CD14-positive monocyte (primary cell): ENCODE measurements around the gene ANKRD40. TPM values are rescaled to one million over a fixed set of nuclear protein-coding genes. Genes with fewer than 3 reads are reported as not detected.

Source experiments
- DNase-seq, 3 donors: peaks; one replicate each; pipeline ENCODE4 v3.0.0-alpha.2; 2011 to 2022
- H2AFZ ChIP-seq: 2 replicates; pipeline ENCODE4 v1.6.0; 2012; ENCODE audit warnings: mild to moderate bottlenecking, low read depth, low read length, inconsistent platforms; ENCODE audit not compliant: insufficient read depth, poor library complexity, severe bottlenecking
- H3K27ac ChIP-seq, 2 donors: 1 replicate in 1 of 2; 2 replicates in 1 of 2; pipeline ENCODE4 v1.5.1; 2012 to 2013; ENCODE audit warnings: low read length in 2 of 2, control low read depth in 1 of 2, inconsistent platforms in 1 of 2, low read depth in 1 of 2, mild to moderate bottlenecking in 1 of 2
- H3K27me3 ChIP-seq, 2 donors: one replicate each; pipeline versions ENCODE4 v1.6.0 to v1.6.1; 2011 to 2013; ENCODE audit warnings: low read length in 2 of 2; ENCODE audit not compliant: control insufficient read depth in 2 of 2, insufficient read depth in 2 of 2
- H3K36me3 ChIP-seq, 2 donors: replicated peaks in 1 of 2; 1 replicate in 1 of 2; 2 replicates in 1 of 2; pipeline versions ENCODE4 v1.5.1 to v1.6.1; 2012 to 2013; ENCODE audit warnings: low read length in 2 of 2, control low read depth in 1 of 2, inconsistent platforms in 1 of 2, mild to moderate bottlenecking in 1 of 2; ENCODE audit not compliant: insufficient read depth in 2 of 2, control insufficient read depth in 1 of 2
- H3K4me1 ChIP-seq, 2 donors: 1 replicate in 1 of 2; 2 replicates in 1 of 2; pipeline versions ENCODE4 v1.5.1 to v1.6.1; 2012 to 2013; ENCODE audit warnings: low read length in 2 of 2, control low read depth in 1 of 2, inconsistent platforms in 1 of 2, mild to moderate bottlenecking in 1 of 2, moderate library complexity in 1 of 2; ENCODE audit not compliant: insufficient read depth in 2 of 2, control insufficient read depth in 1 of 2
- H3K4me2 ChIP-seq: replicated peaks from 2 replicates; pipeline ENCODE3; 2012; ENCODE audit warnings: low read length, moderate library complexity, mild to moderate bottlenecking; ENCODE audit not compliant: poor library complexity, severe bottlenecking; ENCODE audit errors: extremely low read depth
- H3K4me3 ChIP-seq, 3 experiments: fragments of 200-600 bp in 1 of 3; sonication (generic) in 1 of 3; replicated peaks in 1 of 3; 1 replicate in 2 of 3; 2 replicates in 1 of 3; pipeline ENCODE4 v1.5.1; 2011 to 2013; ENCODE audit warnings: low read length in 3 of 3, mild to moderate bottlenecking in 3 of 3, control low read depth in 2 of 3, low read depth in 2 of 3, inconsistent platforms in 1 of 3, moderate library complexity in 1 of 3
- H3K79me2 ChIP-seq: 2 replicates; pipeline ENCODE4 v1.6.0; 2012; ENCODE audit warnings: mild to moderate bottlenecking, control low read depth, inconsistent platforms, low read length, moderate library complexity; ENCODE audit not compliant: insufficient read depth
- H3K9ac ChIP-seq: 2 replicates; pipeline ENCODE4 v1.6.0; 2017; ENCODE audit warnings: low read length, mild to moderate bottlenecking; ENCODE audit not compliant: insufficient read depth, poor library complexity, severe bottlenecking
- H3K9me3 ChIP-seq, 2 donors: replicated peaks in 1 of 2; 1 replicate in 1 of 2; 2 replicates in 1 of 2; pipeline versions ENCODE4 v1.5.1 to v1.6.1; 2012 to 2013; ENCODE audit warnings: low read length in 2 of 2, control low read depth in 1 of 2; ENCODE audit not compliant: control insufficient read depth in 1 of 2, insufficient read depth in 1 of 2
- H4K20me1 ChIP-seq: 2 replicates; pipeline ENCODE4 v1.6.0; 2012; ENCODE audit warnings: mild to moderate bottlenecking, low read length, control low read depth, moderate library complexity; ENCODE audit not compliant: insufficient read depth
- H3K27ac Mint-ChIP-seq, 7 donors: one replicate each; pipeline ENCODE4 v1.8.0; 2020; ENCODE audit warnings: mild to moderate bottlenecking in 7 of 7, mixed read lengths in 7 of 7, moderate library complexity in 6 of 7, inconsistent platforms in 2 of 7
- H3K27me3 Mint-ChIP-seq, 3 donors: one replicate each; pipeline ENCODE4 v1.8.0; 2021 to 2022; ENCODE audit warnings: low read depth in 3 of 3, mild to moderate bottlenecking in 3 of 3, mixed read lengths in 3 of 3, moderate library complexity in 3 of 3, inconsistent platforms in 1 of 3
- H3K36me3 Mint-ChIP-seq, 2 donors: one replicate each; pipeline ENCODE4 v1.8.0; 2020; ENCODE audit warnings: mixed read lengths in 2 of 2, inconsistent platforms in 1 of 2, mild to moderate bottlenecking in 1 of 2
- H3K4me1 Mint-ChIP-seq: one replicate; pipeline ENCODE4 v1.8.0; 2020; ENCODE audit warnings: mild to moderate bottlenecking, mixed read lengths
- H3K4me3 Mint-ChIP-seq, 2 donors: one replicate each; pipeline ENCODE4 v1.8.0; 2020; ENCODE audit warnings: mild to moderate bottlenecking in 2 of 2, mixed read lengths in 2 of 2, moderate library complexity in 1 of 2
- H3K9me3 Mint-ChIP-seq, 7 donors: one replicate each; pipeline ENCODE4 v1.8.0; 2020 to 2022; ENCODE audit warnings: mixed read lengths in 7 of 7, mild to moderate bottlenecking in 6 of 7, moderate library complexity in 6 of 7, inconsistent platforms in 2 of 7
- CTCF ChIP-seq: fragments of 200-600 bp; IDR thresholded peaks from one replicate; pipeline ENCODE4 v1.8.0; 2022; ENCODE audit warnings: antibody characterized with exemption, mild to moderate bottlenecking
- whole genome bisulfite sequencing: methylation state at CpG from one replicate; pipeline ENCODE4 v1.1.5; 2013; ENCODE audit warnings: missing lambda C conversion rate; ENCODE audit not compliant: insufficient coverage; 5-methylcytosine and 5-hydroxymethylcytosine counted together
- intact Hi-C, 2 donors: fragments of 100-400 bp; cut with micrococcal nuclease; formaldehyde crosslinking; loops; one replicate each; pipeline versions ENCODE4 v1.15.0 to v1.15.1; 2023
- polyA plus RNA-seq, 3 donors: library from polyadenylated mRNA; depleted of rRNA in 1 of 3; unstranded in 2 of 3; stranded (reverse) in 1 of 3; fragments of 300-500 nt in 2 of 3; fragments of >200 nt in 1 of 3; fragmentation: Illumina TruSeq in 2 of 3; gene quantifications; 1 replicate in 2 of 3; 2 replicates in 1 of 3; pipeline ENCODE4 v1.2.3, GENCODE V29; 2012 to 2021

The ANKRD40 gene
- polyA plus RNA-seq, 3 donors, result 3.4 to 21.8 (median 3.4) TPM

GRCh38 chr17:50749245-50749644 is 41.5 kb upstream of the ANKRD40 start:
- Histone ChIP-seq H3K9me3 (no peaks in the 10 kb centered on the region), H3K4me2 (no peak overlapping the region), H3K27me3 (no peaks in the 10 kb centered on the region), H3K4me3 (no peak overlapping the region), H3K79me2 (peaks cover 10% of the 10 kb centered on the region), H3K4me1 (no peaks in the 10 kb centered on the region), H3K27ac (no peak overlapping the region), H4K20me1 (peaks cover 37% of the 10 kb centered on the region), H2AFZ (no peak overlapping the region), H3K9ac (no peak overlapping the region), H3K36me3 (peaks cover 99 to 100% of the 10 kb centered on the region in 2 donors)
- no peak for DNase-seq
- no peaks in the 10 kb centered on the region for H3K9me3 Mint-ChIP-seq
- TF ChIP-seq CTCF, result no peak
- no peak overlapping the region for H3K4me3 Mint-ChIP-seq
- H3K27me3 Mint-ChIP-seq, result no peaks in the 10 kb centered on the region
- WGBS, result 87% methylated on average over 3 of the region's 6 CpGs
- peaks cover 84 to 95% of the 10 kb centered on the region in 2 donors for H3K36me3 Mint-ChIP-seq
- H3K4me1 Mint-ChIP-seq, result no peaks in the 10 kb centered on the region
- intact Hi-C loops, result no loop called here
- H3K27ac Mint-ChIP-seq, result peak overlapping the region in 1 of 7 donors; percentile 1

GRCh38 chr17:50745631-50746030 is 37.9 kb upstream of the ANKRD40 start:
- Histone ChIP-seq H3K4me3 (no peak overlapping the region), H3K36me3 (peaks cover 98 to 100% of the 10 kb centered on the region in 2 donors), H2AFZ (no peak overlapping the region), H3K4me1 (no peaks in the 10 kb centered on the region), H3K27me3 (no peaks in the 10 kb centered on the region), H3K27ac (no peak overlapping the region), H4K20me1 (peaks cover 64% of the 10 kb centered on the region), H3K9me3 (no peaks in the 10 kb centered on the region), H3K4me2 (no peak overlapping the region), H3K9ac (no peak overlapping the region), H3K79me2 (peaks cover 24% of the 10 kb centered on the region)
- H3K27ac Mint-ChIP-seq, result peak overlapping the region in 2 of 7 donors; percentile 11 to 29
- peaks cover 90 to 95% of the 10 kb centered on the region in 2 donors for H3K36me3 Mint-ChIP-seq
- no peak for TF ChIP-seq CTCF
- 57% methylated on average over 5 of the region's 12 CpGs for WGBS
- no peaks in the 10 kb centered on the region for H3K9me3 Mint-ChIP-seq
- H3K4me1 Mint-ChIP-seq, result no peaks in the 10 kb centered on the region
- DNase-seq, result no peak
- intact Hi-C loops, result no loop called here
- H3K27me3 Mint-ChIP-seq, result no peaks in the 10 kb centered on the region
- no peak overlapping the region for H3K4me3 Mint-ChIP-seq
